ENCODE data around the gene LENEP.
A peak's percentile ranks its signal among the peaks of the same experiment; 100 is the strongest.

DNA sequence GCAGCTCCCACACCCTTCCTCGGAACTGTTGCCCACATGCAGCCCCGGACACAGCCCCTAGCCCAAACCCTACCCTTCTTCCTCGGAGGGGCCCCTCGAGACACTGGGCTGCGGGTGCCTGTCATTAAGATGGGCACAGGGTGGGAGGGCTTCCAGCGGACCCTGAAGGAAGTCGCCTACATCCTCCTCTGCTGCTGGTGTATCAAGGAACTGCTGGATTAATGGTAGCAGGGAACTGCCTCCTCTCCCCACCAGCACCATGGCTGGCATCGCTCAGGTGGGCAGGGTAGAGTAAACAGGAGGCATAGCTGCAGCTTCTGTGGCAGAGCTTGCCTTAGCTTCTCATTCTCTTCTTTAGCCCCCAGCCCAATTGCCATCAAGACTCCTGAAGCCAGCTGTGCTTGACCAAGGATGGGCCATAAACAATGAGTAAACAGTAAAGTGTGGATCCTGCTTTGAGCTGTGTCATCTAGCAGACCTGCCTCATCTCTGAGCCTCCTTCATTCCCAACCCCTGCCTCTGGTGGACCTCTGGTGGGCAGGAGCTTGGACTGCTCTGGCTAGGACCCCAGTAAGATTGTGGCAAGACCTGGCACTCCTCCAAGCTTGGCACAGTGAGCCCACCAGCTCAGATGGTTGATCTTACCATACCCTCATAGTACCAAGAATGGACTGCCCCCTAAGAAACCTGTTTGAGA lies at the start of gene LENEP:
- TF ChIP-seq CTCF (IDR thresholded peaks at IDR 0.05 in 2 of 3, conservative IDR thresholded peaks at IDR 0.05 in 1 of 3; ENCODE audit: borderline replicate concordance in 1 of 3, insufficient read depth in 1 of 3, low read depth in 2 of 3, low read length in 2 of 3) (no peak), CEBPB (IDR thresholded peaks at IDR 0.05; ENCODE audit: low read depth) (no peak), ATF3 (IDR thresholded peaks at IDR 0.05) (no peak), FOSL1 (IDR thresholded peaks at IDR 0.05; ENCODE audit: low read depth) (no peak), POLR2AphosphoS5 (IDR thresholded peaks at IDR 0.05; ENCODE audit: low read depth, low read length) (0 out of 2 replicates have a peak, but pooled peaks have one; percentile 1), POLR2A (IDR thresholded peaks at IDR 0.05; ENCODE audit: borderline replicate concordance, extremely low read depth, insufficient read depth, insufficient read length) (no peak)
- TF ChIP-seq, protein P1, sequence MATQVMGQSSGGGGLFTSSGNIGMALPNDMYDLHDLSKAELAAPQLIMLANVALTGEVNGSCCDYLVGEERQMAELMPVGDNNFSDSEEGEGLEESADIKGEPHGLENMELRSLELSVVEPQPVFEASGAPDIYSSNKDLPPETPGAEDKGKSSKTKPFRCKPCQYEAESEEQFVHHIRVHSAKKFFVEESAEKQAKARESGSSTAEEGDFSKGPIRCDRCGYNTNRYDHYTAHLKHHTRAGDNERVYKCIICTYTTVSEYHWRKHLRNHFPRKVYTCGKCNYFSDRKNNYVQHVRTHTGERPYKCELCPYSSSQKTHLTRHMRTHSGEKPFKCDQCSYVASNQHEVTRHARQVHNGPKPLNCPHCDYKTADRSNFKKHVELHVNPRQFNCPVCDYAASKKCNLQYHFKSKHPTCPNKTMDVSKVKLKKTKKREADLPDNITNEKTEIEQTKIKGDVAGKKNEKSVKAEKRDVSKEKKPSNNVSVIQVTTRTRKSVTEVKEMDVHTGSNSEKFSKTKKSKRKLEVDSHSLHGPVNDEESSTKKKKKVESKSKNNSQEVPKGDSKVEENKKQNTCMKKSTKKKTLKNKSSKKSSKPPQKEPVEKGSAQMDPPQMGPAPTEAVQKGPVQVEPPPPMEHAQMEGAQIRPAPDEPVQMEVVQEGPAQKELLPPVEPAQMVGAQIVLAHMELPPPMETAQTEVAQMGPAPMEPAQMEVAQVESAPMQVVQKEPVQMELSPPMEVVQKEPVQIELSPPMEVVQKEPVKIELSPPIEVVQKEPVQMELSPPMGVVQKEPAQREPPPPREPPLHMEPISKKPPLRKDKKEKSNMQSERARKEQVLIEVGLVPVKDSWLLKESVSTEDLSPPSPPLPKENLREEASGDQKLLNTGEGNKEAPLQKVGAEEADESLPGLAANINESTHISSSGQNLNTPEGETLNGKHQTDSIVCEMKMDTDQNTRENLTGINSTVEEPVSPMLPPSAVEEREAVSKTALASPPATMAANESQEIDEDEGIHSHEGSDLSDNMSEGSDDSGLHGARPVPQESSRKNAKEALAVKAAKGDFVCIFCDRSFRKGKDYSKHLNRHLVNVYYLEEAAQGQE (IDR thresholded peaks at IDR 0.05; ENCODE audit: low read depth): no peak

All from HCT116 (cell line).